Measurements from ENCODE around the gene TAPT1. TPM values are rescaled to one million over a fixed set of nuclear protein-coding genes. Genes with fewer than 3 reads are reported as not detected.
A peak's percentile ranks its signal among the peaks of the same experiment; 100 is the strongest.

The TAPT1 gene
- total RNA-seq, 1 experiment from 2014 or later, result 48.6 TPM

GRCh38 chr4:16207409-16207808 lies 18.9 kb downstream of the TAPT1 start:
- Histone ChIP-seq H3K27ac (ENCODE audit: low read depth, low read length, poor library complexity, severe bottlenecking) (no peak overlapping the region), H3K9me3 (ENCODE audit: low read depth, low read length, poor library complexity, severe bottlenecking) (no peaks in the 10 kb centered on the region), H3K27me3 (replicated peaks; ENCODE audit: insufficient read depth, low read depth, low read length, poor library complexity) (no peaks in the 10 kb centered on the region), H3K4me1 (ENCODE audit: insufficient read depth, low read length, poor library complexity, severe bottlenecking) (peaks cover 46% of the 10 kb centered on the region), H3K4me3 (ENCODE audit: low read depth, low read length, poor library complexity, severe bottlenecking) (no peak overlapping the region), H3K36me3 (ENCODE audit: insufficient read depth, low read length, poor library complexity, severe bottlenecking) (peaks cover 5% of the 10 kb centered on the region)
- intact Hi-C loops (cut with micrococcal nuclease; ENCODE audit: unreplicated experiment), result loop anchor here (10.0 kb wide), 1 partner anchor 733 kb away; no protein-coding TSS in a partner anchor
- no TSS peak for BruUV-seq (replicated peaks)
- no peak for DNase-seq (ENCODE audit: low spot score)
- ChIA-PET CTCF (no interaction called here), POLR2A (ENCODE audit: low non-redundant PET) (no interaction called here)
- TF ChIP-seq, protein P1, sequence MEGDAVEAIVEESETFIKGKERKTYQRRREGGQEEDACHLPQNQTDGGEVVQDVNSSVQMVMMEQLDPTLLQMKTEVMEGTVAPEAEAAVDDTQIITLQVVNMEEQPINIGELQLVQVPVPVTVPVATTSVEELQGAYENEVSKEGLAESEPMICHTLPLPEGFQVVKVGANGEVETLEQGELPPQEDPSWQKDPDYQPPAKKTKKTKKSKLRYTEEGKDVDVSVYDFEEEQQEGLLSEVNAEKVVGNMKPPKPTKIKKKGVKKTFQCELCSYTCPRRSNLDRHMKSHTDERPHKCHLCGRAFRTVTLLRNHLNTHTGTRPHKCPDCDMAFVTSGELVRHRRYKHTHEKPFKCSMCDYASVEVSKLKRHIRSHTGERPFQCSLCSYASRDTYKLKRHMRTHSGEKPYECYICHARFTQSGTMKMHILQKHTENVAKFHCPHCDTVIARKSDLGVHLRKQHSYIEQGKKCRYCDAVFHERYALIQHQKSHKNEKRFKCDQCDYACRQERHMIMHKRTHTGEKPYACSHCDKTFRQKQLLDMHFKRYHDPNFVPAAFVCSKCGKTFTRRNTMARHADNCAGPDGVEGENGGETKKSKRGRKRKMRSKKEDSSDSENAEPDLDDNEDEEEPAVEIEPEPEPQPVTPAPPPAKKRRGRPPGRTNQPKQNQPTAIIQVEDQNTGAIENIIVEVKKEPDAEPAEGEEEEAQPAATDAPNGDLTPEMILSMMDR (conservative IDR thresholded peaks at IDR 0.05; ENCODE audit: low read depth, low read length), result no peak
- TF ChIP-seq EZH2 (IDR thresholded peaks at IDR 0.05; ENCODE audit: borderline replicate concordance, low read depth, low read length, poor library complexity, severe bottlenecking), result no peak

- Histone ChIP-seq H3K9me3 (ENCODE audit: low read depth, low read length, poor library complexity, severe bottlenecking) (no peaks in the 10 kb centered on the region), H3K36me3 (ENCODE audit: insufficient read depth, low read length, poor library complexity, severe bottlenecking) (peaks cover 5% of the 10 kb centered on the region), H3K27me3 (replicated peaks; ENCODE audit: insufficient read depth, low read depth, low read length, poor library complexity) (no peaks in the 10 kb centered on the region), H3K4me3 (ENCODE audit: low read depth, low read length, poor library complexity, severe bottlenecking) (no peak overlapping the region), H3K27ac (ENCODE audit: low read depth, low read length, poor library complexity, severe bottlenecking) (peak overlapping the region; percentile 19), H3K4me1 (ENCODE audit: insufficient read depth, low read length, poor library complexity, severe bottlenecking) (peaks cover 41% of the 10 kb centered on the region)
- ChIA-PET CTCF (no interaction called here), POLR2A (ENCODE audit: low non-redundant PET) (no interaction called here)
- TF ChIP-seq EZH2 (IDR thresholded peaks at IDR 0.05; ENCODE audit: borderline replicate concordance, low read depth, low read length, poor library complexity, severe bottlenecking), result no peak
- TF ChIP-seq, protein P1 (conservative IDR thresholded peaks at IDR 0.05; ENCODE audit: low read depth, low read length), result no peak
- BruUV-seq (replicated peaks), result no TSS peak
- intact Hi-C loops (cut with micrococcal nuclease; ENCODE audit: unreplicated experiment), result loop anchor here (10.0 kb wide), 1 partner anchor 732 kb away; no protein-coding TSS in a partner anchor
- peak; percentile 80 for DNase-seq (ENCODE audit: low spot score)
Observed at GRCh38 chr4:16206848-16207247, 19.4 kb downstream of the TAPT1 start.

GRCh38 chr4:16206301-16206700 lies 20.0 kb downstream of the TAPT1 start:
- no peak for DNase-seq (ENCODE audit: low spot score)
- intact Hi-C loops (cut with micrococcal nuclease; ENCODE audit: unreplicated experiment), result loop anchor here (10.0 kb wide), 1 partner anchor 732 kb away; no protein-coding TSS in a partner anchor
- Histone ChIP-seq H3K27me3 (replicated peaks; ENCODE audit: insufficient read depth, low read depth, low read length, poor library complexity) (no peaks in the 10 kb centered on the region), H3K27ac (ENCODE audit: low read depth, low read length, poor library complexity, severe bottlenecking) (peak overlapping the region; percentile 19), H3K4me3 (ENCODE audit: low read depth, low read length, poor library complexity, severe bottlenecking) (no peak overlapping the region), H3K9me3 (ENCODE audit: low read depth, low read length, poor library complexity, severe bottlenecking) (no peaks in the 10 kb centered on the region), H3K4me1 (ENCODE audit: insufficient read depth, low read length, poor library complexity, severe bottlenecking) (peaks cover 39% of the 10 kb centered on the region), H3K36me3 (ENCODE audit: insufficient read depth, low read length, poor library complexity, severe bottlenecking) (no peaks in the 10 kb centered on the region)
- POLR2A ChIA-PET (ENCODE audit: low non-redundant PET), result no interaction called here
- TF ChIP-seq, protein P1 (conservative IDR thresholded peaks at IDR 0.05; ENCODE audit: low read depth, low read length), result no peak
- TF ChIP-seq EZH2 (IDR thresholded peaks at IDR 0.05; ENCODE audit: borderline replicate concordance, low read depth, low read length, poor library complexity, severe bottlenecking), result no peak
- BruUV-seq (replicated peaks), result no TSS peak
- CTCF ChIA-PET, result interaction anchor here (0.6 to 1.4 kb wide), 7 partner anchors 10 to 401 kb away, joined by 3 to 9 read pairs (median 4); no protein-coding TSS in a partner anchor

All from A673 (cell line).